A549 (cell line): ENCODE results near the gene PAQR7.

Source experiments
- BCL3 ChIP-seq: fragments of >200 bp; sonication (Bioruptor Twin); formaldehyde crosslinking; IDR thresholded peaks from 3 replicates; pipeline ENCODE4 v1.6.1; 2016
- EHMT2 ChIP-seq: fragments of 200-600 bp; sonication (generic); IDR thresholded peaks from 2 replicates; pipeline ENCODE4 v1.6.1; 2016; ENCODE audit warnings: antibody characterized with exemption, low read depth, mild to moderate bottlenecking, moderate library complexity
- ELK1 ChIP-seq: fragments of 150-350 bp; IDR thresholded peaks from 2 replicates; pipeline ENCODE4 v1.6.1; 2014; ENCODE audit warnings: low read depth, mild to moderate bottlenecking, low read length
- EP300 ChIP-seq, 2 experiments: fragments of >200 bp; sonication (Bioruptor Twin); formaldehyde crosslinking; IDR thresholded peaks; 2 replicates in 1 of 2; 3 replicates in 1 of 2; pipeline ENCODE4 v1.6.1; 2016 to 2017
- JUN ChIP-seq, 2 experiments: fragments of >200 bp; sonication (Bioruptor Twin); formaldehyde crosslinking; IDR thresholded peaks; 2 replicates in 1 of 2; 3 replicates in 1 of 2; pipeline ENCODE4 v1.6.1; 2016 to 2017
- NR3C1 ChIP-seq: fragments of >200 bp; sonication (Bioruptor Twin); formaldehyde crosslinking; IDR thresholded peaks from 3 replicates; pipeline ENCODE4 v1.6.1; 2017
- PHF8 ChIP-seq: fragments of 200-600 bp; sonication (generic); IDR thresholded peaks from 2 replicates; pipeline ENCODE4 v1.6.1; 2016; ENCODE audit warnings: low read depth, mild to moderate bottlenecking, antibody characterized with exemption, moderate library complexity, borderline replicate concordance
- POLR2A ChIP-seq: IDR thresholded peaks from 2 replicates; pipeline ENCODE4 v1.6.1; 2012; ENCODE audit warnings: mild to moderate bottlenecking, low read length
- SMC3 ChIP-seq: fragments of >200 bp; sonication (Bioruptor Twin); formaldehyde crosslinking; IDR thresholded peaks from 3 replicates; pipeline ENCODE4 v1.6.1; 2018; ENCODE audit warnings: inconsistent platforms
- ZC3H11A ChIP-seq: fragments of 450-650 bp; IDR thresholded peaks from 2 replicates; pipeline ENCODE4 v1.6.1; 2014; ENCODE audit warnings: antibody characterized with exemption, mild to moderate bottlenecking
- TF ChIP-seq, protein P1 (sequence below): fragments of >200 bp; sonication (Bioruptor Twin); formaldehyde crosslinking; IDR thresholded peaks from 3 replicates; pipeline ENCODE4 v1.5.1; 2016
- TF ChIP-seq, protein P2 (sequence below): fragments of 250-450 bp; sonication (Bioruptor Pico); IDR thresholded peaks from 2 replicates; pipeline ENCODE4 v1.5.0; 2021; ENCODE audit warnings: mild to moderate bottlenecking, moderate library complexity, borderline replicate concordance

DNA sequence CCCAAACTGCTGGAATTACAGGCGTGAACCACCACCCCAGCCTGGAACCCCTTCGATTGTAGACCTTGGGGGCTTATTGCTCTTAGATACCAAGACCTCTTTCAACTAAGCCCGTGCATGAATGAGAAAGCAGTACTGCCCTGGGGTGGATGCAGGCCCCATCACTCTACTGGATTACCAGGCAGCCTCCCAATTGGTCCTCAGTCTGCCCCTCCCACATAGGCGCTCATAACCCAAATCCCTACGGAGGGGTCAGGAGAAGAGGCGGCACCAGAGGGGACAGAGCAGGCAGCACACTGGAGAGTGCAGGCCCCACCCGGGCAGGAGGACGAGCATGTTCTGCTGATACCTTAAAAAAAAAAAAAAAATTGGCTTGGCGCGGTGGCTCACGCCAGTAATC lies 43.1 kb upstream of the PAQR7 start:
- TF ChIP-seq, protein P1, sequence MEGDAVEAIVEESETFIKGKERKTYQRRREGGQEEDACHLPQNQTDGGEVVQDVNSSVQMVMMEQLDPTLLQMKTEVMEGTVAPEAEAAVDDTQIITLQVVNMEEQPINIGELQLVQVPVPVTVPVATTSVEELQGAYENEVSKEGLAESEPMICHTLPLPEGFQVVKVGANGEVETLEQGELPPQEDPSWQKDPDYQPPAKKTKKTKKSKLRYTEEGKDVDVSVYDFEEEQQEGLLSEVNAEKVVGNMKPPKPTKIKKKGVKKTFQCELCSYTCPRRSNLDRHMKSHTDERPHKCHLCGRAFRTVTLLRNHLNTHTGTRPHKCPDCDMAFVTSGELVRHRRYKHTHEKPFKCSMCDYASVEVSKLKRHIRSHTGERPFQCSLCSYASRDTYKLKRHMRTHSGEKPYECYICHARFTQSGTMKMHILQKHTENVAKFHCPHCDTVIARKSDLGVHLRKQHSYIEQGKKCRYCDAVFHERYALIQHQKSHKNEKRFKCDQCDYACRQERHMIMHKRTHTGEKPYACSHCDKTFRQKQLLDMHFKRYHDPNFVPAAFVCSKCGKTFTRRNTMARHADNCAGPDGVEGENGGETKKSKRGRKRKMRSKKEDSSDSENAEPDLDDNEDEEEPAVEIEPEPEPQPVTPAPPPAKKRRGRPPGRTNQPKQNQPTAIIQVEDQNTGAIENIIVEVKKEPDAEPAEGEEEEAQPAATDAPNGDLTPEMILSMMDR: no peak
- TF ChIP-seq ZC3H11A (no peak), EHMT2 (no peak), EP300 (IDR thresholded peaks at IDR 0.05) (no peak), JUN (IDR thresholded peaks at IDR 0.05) (no peak), POLR2A (no peak), SMC3 (no peak), ELK1 (no peak), BCL3 (no peak), NR3C1 (no peak), PHF8 (no peak)
- TF ChIP-seq, protein P2, sequence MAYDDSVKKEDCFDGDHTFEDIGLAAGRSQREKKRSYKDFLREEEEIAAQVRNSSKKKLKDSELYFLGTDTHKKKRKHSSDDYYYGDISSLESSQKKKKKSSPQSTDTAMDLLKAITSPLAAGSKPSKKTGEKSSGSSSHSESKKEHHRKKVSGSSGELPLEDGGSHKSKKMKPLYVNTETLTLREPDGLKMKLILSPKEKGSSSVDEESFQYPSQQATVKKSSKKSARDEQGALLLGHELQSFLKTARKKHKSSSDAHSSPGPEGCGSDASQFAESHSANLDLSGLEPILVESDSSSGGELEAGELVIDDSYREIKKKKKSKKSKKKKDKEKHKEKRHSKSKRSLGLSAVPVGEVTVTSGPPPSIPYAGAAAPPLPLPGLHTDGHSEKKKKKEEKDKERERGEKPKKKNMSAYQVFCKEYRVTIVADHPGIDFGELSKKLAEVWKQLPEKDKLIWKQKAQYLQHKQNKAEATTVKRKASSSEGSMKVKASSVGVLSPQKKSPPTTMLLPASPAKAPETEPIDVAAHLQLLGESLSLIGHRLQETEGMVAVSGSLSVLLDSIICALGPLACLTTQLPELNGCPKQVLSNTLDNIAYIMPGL (CRISPR knock-in tag): no peak
